Upper lobe of right lung (tissue), 1 donor: Measurements from ENCODE around the gene ADIPOR2. TPM values are rescaled to one million over a fixed set of nuclear protein-coding genes. Genes with fewer than 3 reads are reported as not detected.

Source experiments
- ATAC-seq: fragments of 200-7000 bp; cut with Tn5 transposase; one replicate; pipeline ENCODE4 v1.9.1; 2020; ENCODE audit warnings: mild to moderate bottlenecking, moderate library complexity
- DNase-seq: peaks from one replicate; pipeline ENCODE4 v3.0.0-alpha.2; 2020
- H3K27ac ChIP-seq: fragments of 200-600 bp; one replicate; pipeline ENCODE4 v1.8.0; 2022
- H3K27me3 ChIP-seq: fragments of 200-600 bp; one replicate; pipeline ENCODE4 v1.8.0; 2022; ENCODE audit warnings: mild to moderate bottlenecking
- H3K36me3 ChIP-seq: fragments of 200-600 bp; one replicate; pipeline ENCODE4 v1.8.0; 2022
- H3K4me1 ChIP-seq: fragments of 200-600 bp; one replicate; pipeline ENCODE4 v1.8.0; 2022
- H3K4me3 ChIP-seq: fragments of 200-600 bp; one replicate; pipeline ENCODE4 v1.8.0; 2022; ENCODE audit warnings: mild to moderate bottlenecking
- H3K9me3 ChIP-seq: fragments of 200-600 bp; one replicate; pipeline ENCODE4 v1.8.0; 2022
- CTCF ChIP-seq: fragments of 200-600 bp; IDR thresholded peaks from one replicate; pipeline ENCODE4 v1.8.0; 2022; ENCODE audit warnings: antibody characterized with exemption
- intact Hi-C: fragments of 100-400 bp; cut with DNase I; formaldehyde crosslinking; loops from one replicate; pipeline ENCODE4 v1.11.0; 2022
- total RNA-seq: library from RNA; stranded (reverse); fragmentation: NEBNext Ultra II Directional; extraction: Animal tissue kit (Norgen Biotek cat#: 25700); gene quantifications from one replicate; pipeline ENCODE4 v1.2.1, GENCODE V29; 2021
- donor health status: DM: no; HTN: yes; CAD: no; lungs with severe emphysema.

Gene ADIPOR2
- total RNA-seq, 1 donor from 2014 or later = 96.0 TPM

GRCh38 chr12:1821805-1822204 is 130.9 kb downstream of the ADIPOR2 start:
- Histone ChIP-seq H3K4me3 (no peak overlapping the region), H3K27ac (no peak overlapping the region), H3K36me3 (no peaks in the 10 kb centered on the region), H3K27me3 (peaks cover 38% of the 10 kb centered on the region), H3K4me1 (no peaks in the 10 kb centered on the region), H3K9me3 (no peaks in the 10 kb centered on the region)
- DNase-seq = no peak
- TF ChIP-seq CTCF = no peak
- intact Hi-C loops = no loop called here
- no peak for ATAC-seq

- ATAC-seq = no peak
- H3K9me3 ChIP-seq = no peaks in the 10 kb centered on the region
- intact Hi-C loops = no loop called here
- no peak overlapping the region for H3K27ac ChIP-seq
- no peak for TF ChIP-seq CTCF
- no peak for DNase-seq
- H3K4me3 ChIP-seq = no peak overlapping the region
- no peaks in the 10 kb centered on the region for H3K36me3 ChIP-seq
- no peaks in the 10 kb centered on the region for H3K4me1 ChIP-seq
- H3K27me3 ChIP-seq = peaks cover 46% of the 10 kb centered on the region
Measured at GRCh38 chr12:1822699-1823098, 131.8 kb downstream of the ADIPOR2 start.

- no peak for ATAC-seq
- intact Hi-C loops = no loop called here
Measured at GRCh38 chr12:1823237-1823636, 132.4 kb downstream of the ADIPOR2 start.

GRCh38 chr12:1825382-1826102 is 134.7 kb downstream of the ADIPOR2 start:
- H3K4me1 ChIP-seq = no peaks in the 10 kb centered on the region
- DNase-seq = no peak
- no peaks in the 10 kb centered on the region for H3K36me3 ChIP-seq
- no peak overlapping the region for H3K27ac ChIP-seq
- H3K9me3 ChIP-seq = no peaks in the 10 kb centered on the region
- no peak overlapping the region for H3K4me3 ChIP-seq
- TF ChIP-seq CTCF = no peak
- no peak for ATAC-seq
- H3K27me3 ChIP-seq = peaks cover 50% of the 10 kb centered on the region
- intact Hi-C loops = no loop called here

More at GRCh38 chr12:1823237-1823636, 132.4 kb downstream of the ADIPOR2 start:
- Histone ChIP-seq H3K4me1 (no peaks in the 10 kb centered on the region), H3K27ac (no peak overlapping the region), H3K27me3 (peaks cover 51% of the 10 kb centered on the region), H3K36me3 (no peaks in the 10 kb centered on the region), H3K9me3 (no peaks in the 10 kb centered on the region), H3K4me3 (no peak overlapping the region)
- no peak for TF ChIP-seq CTCF
- DNase-seq = no peak

GRCh38 chr12:1826401-1826800 is 135.5 kb downstream of the ADIPOR2 start:
- DNase-seq (no peak), ATAC-seq (no peak)
- Histone ChIP-seq H3K4me3 (no peak overlapping the region), H3K36me3 (no peaks in the 10 kb centered on the region), H3K27me3 (peaks cover 50% of the 10 kb centered on the region), H3K9me3 (no peaks in the 10 kb centered on the region), H3K27ac (no peak overlapping the region), H3K4me1 (no peaks in the 10 kb centered on the region)
- intact Hi-C loops = no loop called here
- TF ChIP-seq CTCF = no peak
